ENCODE measurements around the gene FIZ1. TPM values are rescaled to one million over a fixed set of nuclear protein-coding genes. Genes with fewer than 3 reads are reported as not detected.

Gene FIZ1
- total RNA-seq, 2 donors from 2014 or later, result 9.2 to 10.7 TPM

DNA sequence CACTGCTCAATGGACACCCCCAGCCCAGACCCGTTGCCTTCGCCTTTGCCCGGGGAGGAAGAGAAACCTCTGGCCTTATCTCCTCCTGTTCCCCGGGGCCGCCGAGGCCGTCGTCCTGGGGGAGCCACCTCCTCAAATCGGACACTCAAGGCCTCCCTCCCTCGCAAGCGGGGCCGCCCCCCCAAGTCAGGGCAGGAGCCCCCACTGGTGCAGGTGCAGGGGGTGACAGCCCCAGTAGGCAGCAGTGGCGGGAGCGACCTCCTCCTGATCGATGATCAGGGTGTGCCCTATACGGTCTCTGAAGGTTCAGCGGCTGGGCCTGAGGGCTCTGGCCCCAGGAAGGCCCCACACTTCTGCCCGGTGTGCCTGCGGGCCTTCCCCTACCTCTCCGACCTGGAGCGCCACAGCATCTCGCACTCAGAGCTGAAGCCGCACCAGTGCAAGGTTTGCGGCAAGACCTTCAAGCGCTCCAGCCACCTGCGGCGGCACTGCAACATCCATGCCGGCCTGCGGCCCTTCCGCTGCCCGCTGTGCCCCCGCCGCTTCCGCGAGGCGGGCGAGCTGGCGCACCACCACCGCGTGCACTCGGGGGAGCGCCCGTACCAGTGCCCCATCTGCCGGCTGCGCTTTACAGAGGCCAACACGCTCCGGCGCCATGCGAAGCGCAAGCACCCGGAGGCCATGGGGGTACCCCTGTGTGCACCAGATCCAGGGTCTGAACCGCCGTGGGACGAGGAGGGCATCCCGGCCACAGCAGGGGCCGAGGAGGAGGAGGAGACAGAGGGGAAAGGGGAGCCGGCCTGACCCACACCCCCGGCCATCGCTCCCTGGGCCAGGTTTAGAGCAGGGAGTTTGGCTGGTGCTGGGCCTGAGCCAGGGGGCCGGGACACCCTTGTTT is 3.0 kb upstream of the FIZ1 start:
- no peaks in the 10 kb centered on the region for H3K9me3 ChIP-seq (ENCODE audit: control insufficient read depth, low read length, poor library complexity, severe bottlenecking)
- Mint-ChIP-seq H3K4me3 (no peak overlapping the region), H3K36me3 (ENCODE audit: low read depth) (peaks cover 5% of the 10 kb centered on the region), H3K27ac (no peak overlapping the region), H3K4me1 (peaks cover 37% of the 10 kb centered on the region), H3K27me3 (no peaks in the 10 kb centered on the region)
- DNase-seq, result no peak
- ATAC-seq, result no peak

DNA sequence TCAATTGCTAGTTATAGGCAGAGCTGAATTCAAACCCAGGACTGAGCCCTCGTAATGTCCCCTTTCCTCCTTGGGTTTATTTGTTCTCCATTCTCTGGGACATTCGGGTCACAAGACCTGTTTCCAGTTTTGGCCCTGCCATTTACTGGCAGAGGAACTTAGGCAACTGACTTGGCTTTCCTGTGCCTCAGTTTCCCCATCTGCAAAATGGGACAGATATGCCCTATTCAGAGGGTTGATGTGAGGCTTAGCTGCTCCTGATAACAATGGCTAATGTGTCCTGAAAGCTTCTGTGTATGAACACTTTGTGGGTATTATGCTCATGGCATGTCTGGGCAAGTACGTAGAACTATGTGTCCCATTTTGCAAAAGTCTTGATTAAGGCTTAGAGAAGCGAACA is 1.8 kb upstream of the FIZ1 start:
- Mint-ChIP-seq H3K4me3 (peak overlapping the region; percentile 95), H3K27ac (peak overlapping the region; percentile 77), H3K27me3 (no peaks in the 10 kb centered on the region), H3K36me3 (ENCODE audit: low read depth) (peaks cover 6% of the 10 kb centered on the region), H3K4me1 (peaks cover 28% of the 10 kb centered on the region)
- no peak for DNase-seq
- no peaks in the 10 kb centered on the region for H3K9me3 ChIP-seq (ENCODE audit: control insufficient read depth, low read length, poor library complexity, severe bottlenecking)
- ATAC-seq, result no peak

DNA sequence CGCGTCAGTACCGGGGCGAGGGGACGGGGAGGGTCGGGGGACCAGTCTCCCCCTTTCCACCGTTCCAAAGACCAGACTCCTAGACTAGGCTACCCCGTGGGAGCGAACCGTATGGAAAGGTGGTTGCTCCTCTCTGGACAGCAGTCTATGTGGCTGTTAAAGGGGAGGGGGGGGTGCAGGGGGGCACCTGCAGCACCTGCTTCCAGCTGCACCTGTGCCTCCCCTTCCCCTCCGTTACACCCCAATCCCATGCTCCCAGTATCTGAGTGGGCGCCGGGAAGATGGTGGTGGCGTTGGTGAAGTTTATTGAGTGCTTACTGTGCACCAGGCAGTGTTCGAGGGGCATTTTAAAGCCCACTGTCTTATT is 1.3 kb upstream of the FIZ1 start:
- ATAC-seq, result no peak
- peaks cover 24% of the 10 kb centered on the region for H3K4me1 Mint-ChIP-seq
- no peak for DNase-seq

DNA sequence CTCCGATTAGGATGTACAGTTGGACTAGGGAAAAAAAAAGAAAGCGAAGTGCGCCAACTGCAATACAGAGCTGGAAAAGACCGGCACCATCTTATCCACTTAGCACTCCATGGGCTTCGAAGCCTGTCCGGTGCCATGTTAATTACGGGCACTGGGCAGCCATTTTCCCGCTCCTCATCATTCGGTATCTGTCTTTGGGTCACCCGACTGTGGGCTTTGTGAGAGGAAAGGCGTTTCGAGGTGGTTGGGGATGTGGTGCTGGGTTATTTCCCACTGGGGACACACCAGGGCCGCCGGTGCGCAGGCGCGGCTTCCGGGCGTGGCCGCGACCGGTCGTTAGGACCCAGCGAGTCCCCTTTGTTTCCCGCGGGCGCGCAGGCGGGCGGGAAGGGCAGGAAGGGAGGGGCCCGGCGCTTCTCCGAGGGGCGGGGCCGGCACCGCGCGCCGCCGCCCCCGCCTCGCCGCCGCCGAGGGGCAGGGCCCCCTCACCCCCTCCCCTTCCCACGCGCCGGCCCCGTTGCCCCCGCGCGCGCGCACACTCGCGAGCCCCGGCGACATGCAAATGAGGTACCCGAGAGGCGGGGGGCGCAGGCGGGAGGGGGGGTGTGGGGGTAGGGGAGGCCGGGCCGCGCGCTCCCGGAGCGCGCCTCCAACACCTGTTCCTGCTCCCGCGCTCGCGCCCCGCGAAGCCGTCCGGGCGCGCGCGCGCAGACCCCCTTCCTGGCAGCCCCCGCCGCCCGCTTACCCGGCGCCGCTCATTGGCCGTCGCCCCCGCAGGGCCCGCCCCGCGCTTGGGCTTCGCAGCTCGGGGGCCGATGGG is 735 bp upstream of the FIZ1 start, which contains the start of gene ZNF524:
TSS of gene ZNF524 (plus strand) at position 447 of the 820 bp plus-strand sequence. CDS start 1,825 bp downstream, outside the sequence.
- ATAC-seq (peak; percentile 71), DNase-seq (peak; percentile 71 to 83 (median 81))
- H3K27me3 Mint-ChIP-seq, result no peaks in the 10 kb centered on the region
- H3K4me3 Mint-ChIP-seq, result peak within 1 kb of the TSS; percentile 95
- H3K27ac Mint-ChIP-seq, result peak within 1 kb of the TSS; percentile 95
- peaks cover 6% of the 10 kb centered on the region for H3K36me3 Mint-ChIP-seq (ENCODE audit: low read depth)
- peaks cover 24% of the 10 kb centered on the region for H3K4me1 Mint-ChIP-seq
- H3K9me3 ChIP-seq (ENCODE audit: control insufficient read depth, low read length, poor library complexity, severe bottlenecking), result no peaks in the 10 kb centered on the region

More for the DNA sequence above, 1.3 kb upstream of the FIZ1 start:
- Mint-ChIP-seq H3K27ac (peak overlapping the region; percentile 77), H3K4me3 (peak overlapping the region; percentile 95), H3K36me3 (ENCODE audit: low read depth) (peaks cover 5% of the 10 kb centered on the region), H3K27me3 (no peaks in the 10 kb centered on the region)
- no peaks in the 10 kb centered on the region for H3K9me3 ChIP-seq (ENCODE audit: control insufficient read depth, low read length, poor library complexity, severe bottlenecking)

DNA sequence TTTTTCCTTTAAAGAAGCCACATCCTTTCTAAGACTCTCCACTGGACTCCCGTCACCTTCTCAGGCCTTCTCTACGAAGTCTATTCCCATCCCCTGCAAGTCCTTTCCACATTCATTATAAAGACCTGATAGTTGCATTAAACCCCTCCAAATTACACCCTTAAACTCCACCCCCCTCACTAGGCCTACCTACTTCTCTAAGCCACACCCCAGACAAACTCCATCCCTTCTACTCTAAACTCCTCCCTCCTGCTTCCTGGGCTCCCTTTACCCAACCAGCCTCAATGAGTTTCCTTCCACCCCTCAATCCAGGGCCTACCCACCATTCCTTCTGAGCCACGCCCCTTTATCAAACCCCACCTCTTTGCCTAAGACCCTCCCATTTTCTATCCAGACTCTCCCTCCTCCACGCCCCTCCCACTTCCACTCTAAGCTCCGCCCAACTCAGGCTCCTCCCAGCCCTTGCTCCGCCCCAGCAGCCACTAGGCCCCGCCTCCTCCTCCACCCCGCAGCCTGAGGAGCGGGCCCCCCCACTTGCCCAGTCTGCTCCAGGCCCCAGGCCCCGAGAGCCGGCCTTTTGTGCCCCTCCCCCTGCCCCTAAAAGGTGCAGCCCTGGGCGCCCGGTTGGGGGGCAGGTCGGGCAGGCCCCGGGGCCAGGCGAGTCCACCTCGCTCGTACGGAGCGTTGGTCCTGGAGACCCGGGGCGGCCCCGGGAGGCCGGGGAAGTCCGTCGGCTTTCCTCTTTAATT is 424 bp downstream of the FIZ1 start:
- H3K27me3 Mint-ChIP-seq, result no peaks in the 10 kb centered on the region
- no peaks in the 10 kb centered on the region for H3K9me3 ChIP-seq (ENCODE audit: control insufficient read depth, low read length, poor library complexity, severe bottlenecking)

DNA sequence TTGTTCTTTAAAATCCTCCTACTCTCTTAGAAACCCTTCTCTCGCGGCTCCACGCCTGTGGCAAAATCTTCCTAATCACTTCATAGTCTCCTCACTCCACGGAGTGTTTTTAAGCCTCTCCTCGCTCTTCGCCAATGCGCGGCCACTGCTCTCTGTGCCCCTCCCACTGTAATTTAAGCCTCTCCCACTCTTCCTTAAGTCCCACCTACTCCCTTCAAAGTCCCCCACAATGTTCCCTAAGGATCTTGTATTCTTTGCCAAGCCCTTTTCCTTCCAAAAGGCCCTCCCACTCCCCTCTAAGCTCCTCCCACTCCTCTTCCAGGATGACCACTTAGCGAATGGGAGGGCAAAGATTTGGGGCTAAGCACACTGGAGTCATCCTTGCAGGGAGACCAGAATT is 1.3 kb downstream of the FIZ1 start:
- Mint-ChIP-seq H3K4me3 (no peak overlapping the region), H3K27me3 (no peaks in the 10 kb centered on the region), H3K36me3 (ENCODE audit: low read depth) (peaks cover 8% of the 10 kb centered on the region), H3K4me1 (peaks cover 17% of the 10 kb centered on the region), H3K27ac (no peak overlapping the region)
- DNase-seq (no peak), ATAC-seq (no peak)
- H3K9me3 ChIP-seq (ENCODE audit: control insufficient read depth, low read length, poor library complexity, severe bottlenecking), result no peaks in the 10 kb centered on the region

More for the DNA sequence above, 424 bp downstream of the FIZ1 start:
- DNase-seq, result peak; percentile 83 to 94 (median 90)
- peak; percentile 76 for ATAC-seq
- peak overlapping the region; percentile 95 for H3K4me3 Mint-ChIP-seq
- peaks cover 8% of the 10 kb centered on the region for H3K36me3 Mint-ChIP-seq (ENCODE audit: low read depth)
- H3K4me1 Mint-ChIP-seq, result peaks cover 17% of the 10 kb centered on the region
- peak overlapping the region; percentile 95 for H3K27ac Mint-ChIP-seq

DNA sequence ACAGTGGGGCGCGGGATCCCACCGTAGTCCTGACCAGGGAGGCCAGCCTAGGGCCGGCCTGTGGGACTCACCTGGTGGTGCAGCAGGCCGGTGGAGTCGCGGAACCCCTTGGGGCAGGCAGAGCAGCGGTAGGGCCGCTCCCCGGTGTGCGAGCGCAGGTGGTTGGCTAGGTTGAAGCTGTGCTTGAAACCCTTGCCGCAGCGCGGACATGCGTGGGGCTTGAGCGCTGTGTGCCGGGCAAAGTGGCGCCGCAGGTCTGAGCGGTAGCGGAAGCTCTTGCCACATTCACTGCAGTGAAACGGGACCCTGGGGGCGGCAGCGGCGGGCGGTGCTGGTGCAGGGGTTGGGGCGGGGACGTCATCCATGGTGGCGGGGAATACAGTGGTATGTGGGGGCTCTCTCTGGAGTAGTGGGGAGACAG is 1.8 kb downstream of the FIZ1 start:
- Mint-ChIP-seq H3K36me3 (ENCODE audit: low read depth) (peaks cover 8% of the 10 kb centered on the region), H3K4me3 (no peak overlapping the region), H3K27me3 (no peaks in the 10 kb centered on the region), H3K4me1 (peaks cover 17% of the 10 kb centered on the region), H3K27ac (no peak overlapping the region)
- DNase-seq (no peak), ATAC-seq (no peak)
- no peaks in the 10 kb centered on the region for H3K9me3 ChIP-seq (ENCODE audit: control insufficient read depth, low read length, poor library complexity, severe bottlenecking)

DNA sequence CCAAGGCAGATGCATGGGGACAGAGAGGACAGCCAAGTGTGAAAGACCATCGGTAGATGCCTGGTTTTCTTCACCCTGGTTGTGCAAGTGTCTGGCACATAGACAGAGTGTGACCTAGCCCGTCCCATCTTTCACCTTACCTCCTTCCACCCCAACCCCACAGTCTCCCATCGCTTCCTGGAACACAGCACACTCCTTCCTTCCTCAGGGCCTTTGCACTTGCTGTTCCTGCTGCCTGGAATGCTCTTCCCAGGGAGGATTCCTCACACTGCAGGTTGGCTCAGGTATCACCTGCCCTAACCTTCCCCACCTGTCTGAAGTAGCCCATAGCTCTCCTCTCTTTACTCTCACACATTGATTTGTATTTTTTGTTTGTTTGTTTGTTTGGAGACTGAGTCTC is 3.0 kb downstream of the FIZ1 start:
- DNase-seq, result no peak
- H3K27ac Mint-ChIP-seq, result no peak overlapping the region
- no peaks in the 10 kb centered on the region for H3K9me3 ChIP-seq (ENCODE audit: control insufficient read depth, low read length, poor library complexity, severe bottlenecking)
- ATAC-seq, result no peak
- peaks cover 13% of the 10 kb centered on the region for H3K4me1 Mint-ChIP-seq
- peaks cover 8% of the 10 kb centered on the region for H3K36me3 Mint-ChIP-seq (ENCODE audit: low read depth)
- H3K4me3 Mint-ChIP-seq, result no peak overlapping the region
- H3K27me3 Mint-ChIP-seq, result no peaks in the 10 kb centered on the region

DNA sequence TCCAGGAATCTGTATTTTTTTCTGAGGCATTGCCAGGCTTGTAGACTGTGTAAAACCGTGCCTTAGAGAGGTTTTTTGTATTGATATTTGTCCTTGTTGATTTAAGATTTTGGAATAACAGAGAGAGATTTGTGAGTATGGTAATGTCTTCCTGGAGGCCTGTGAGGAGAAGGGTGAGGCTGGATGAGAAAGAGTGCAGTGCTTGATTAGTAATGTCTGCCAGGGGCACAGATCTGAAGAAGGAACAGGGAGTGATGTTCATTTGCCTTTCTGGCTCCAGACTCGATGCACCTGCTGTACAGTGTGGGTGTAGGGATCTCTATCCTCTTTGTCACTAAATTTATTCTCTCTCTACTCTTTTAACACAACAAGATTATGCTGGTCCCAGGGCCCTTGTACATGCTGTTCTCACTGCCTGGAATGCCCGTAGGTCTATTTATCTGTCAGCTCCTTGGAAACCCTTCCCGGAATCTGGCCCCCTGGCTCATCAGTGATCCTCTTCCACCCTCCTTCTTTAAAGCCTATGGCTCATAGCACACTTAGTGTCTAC is 4.2 kb downstream of the FIZ1 start:
- ATAC-seq (no peak), DNase-seq (no peak)
- H3K4me3 Mint-ChIP-seq, result no peak overlapping the region
- peaks cover 9% of the 10 kb centered on the region for H3K4me1 Mint-ChIP-seq
- H3K36me3 Mint-ChIP-seq (ENCODE audit: low read depth), result peaks cover 8% of the 10 kb centered on the region
- H3K27me3 Mint-ChIP-seq, result no peaks in the 10 kb centered on the region
- no peak overlapping the region for H3K27ac Mint-ChIP-seq
- H3K9me3 ChIP-seq (ENCODE audit: control insufficient read depth, low read length, poor library complexity, severe bottlenecking), result no peaks in the 10 kb centered on the region

DNA sequence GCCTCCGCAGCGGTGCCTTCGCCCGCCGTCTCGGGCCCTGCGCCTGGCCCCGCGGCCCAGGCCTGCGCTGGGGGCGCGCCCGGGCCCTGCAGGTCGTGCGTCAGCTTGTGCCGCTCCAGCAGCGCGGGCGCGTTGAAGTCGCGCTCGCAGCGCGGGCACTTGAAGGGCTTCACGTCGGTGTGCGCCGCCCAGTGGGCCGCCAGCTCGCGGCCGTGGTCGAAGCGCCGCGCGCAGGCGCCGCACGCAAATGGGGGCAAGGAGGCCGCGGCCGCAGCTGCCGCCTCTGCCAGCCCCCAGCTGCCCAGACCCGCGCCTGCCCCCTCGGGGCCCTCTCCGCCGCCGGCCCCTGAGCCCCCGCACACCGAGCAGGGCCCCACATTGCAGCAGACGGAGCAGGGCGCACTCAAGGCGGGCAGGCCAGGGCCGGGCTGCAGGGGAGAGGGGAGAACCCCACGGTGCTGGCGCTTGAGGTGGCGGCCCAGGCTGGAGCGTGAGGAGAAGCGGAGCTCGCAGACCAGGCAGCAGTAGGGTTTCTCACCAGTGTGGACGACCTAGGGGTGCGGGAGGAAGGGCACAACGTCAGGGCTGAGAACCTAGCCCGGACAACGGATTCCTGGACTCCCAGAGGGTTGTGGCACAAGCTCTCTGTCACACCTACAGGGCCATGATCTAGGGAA is 6.1 kb downstream of the FIZ1 start:
- DNase-seq (no peak), ATAC-seq (no peak)
- H3K4me3 Mint-ChIP-seq, result no peak overlapping the region
- H3K36me3 Mint-ChIP-seq (ENCODE audit: low read depth), result peaks cover 8% of the 10 kb centered on the region
- no peaks in the 10 kb centered on the region for H3K9me3 ChIP-seq (ENCODE audit: control insufficient read depth, low read length, poor library complexity, severe bottlenecking)
- no peaks in the 10 kb centered on the region for H3K27me3 Mint-ChIP-seq
- peaks cover 5% of the 10 kb centered on the region for H3K4me1 Mint-ChIP-seq
- no peak overlapping the region for H3K27ac Mint-ChIP-seq

DNA sequence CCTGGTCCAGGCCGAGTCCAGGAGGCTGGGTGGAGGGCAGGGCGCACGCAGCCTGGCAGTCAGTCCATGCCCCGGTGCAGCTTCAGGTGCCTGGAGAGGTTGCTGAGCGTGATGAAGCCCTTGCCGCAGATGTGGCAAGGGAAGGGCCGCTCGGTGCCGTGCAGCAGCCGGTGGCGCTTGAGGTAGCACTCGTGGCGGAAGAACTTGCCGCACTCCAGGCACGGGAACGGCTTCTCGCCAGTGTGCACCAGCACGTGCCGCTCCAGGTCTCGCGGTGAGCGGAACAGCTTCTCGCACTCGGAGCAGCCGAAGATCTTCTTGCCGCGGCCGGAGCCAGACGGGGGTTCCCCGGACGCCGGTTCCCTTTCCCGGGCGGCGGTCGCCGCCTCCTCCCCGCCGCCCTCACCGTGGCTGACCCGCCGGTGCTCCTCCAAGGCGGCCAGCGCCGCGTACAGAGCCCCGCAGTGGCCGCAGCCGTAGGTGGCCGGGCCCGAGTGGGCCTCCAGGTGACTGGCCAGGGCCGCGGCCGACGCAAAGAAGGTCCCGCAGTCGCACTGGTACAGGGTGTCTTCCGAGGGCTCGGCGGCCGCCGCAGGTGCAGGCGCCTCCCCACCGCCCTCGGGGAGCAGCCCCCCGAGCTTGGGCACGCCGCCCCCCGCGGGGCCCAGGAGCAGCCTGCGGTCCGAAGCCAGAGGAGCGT is 6.8 kb downstream of the FIZ1 start:
- ATAC-seq (no peak), DNase-seq (no peak)
- H3K36me3 Mint-ChIP-seq (ENCODE audit: low read depth), result peaks cover 8% of the 10 kb centered on the region
- no peak overlapping the region for H3K27ac Mint-ChIP-seq
- no peak overlapping the region for H3K4me3 Mint-ChIP-seq
- H3K9me3 ChIP-seq (ENCODE audit: control insufficient read depth, low read length, poor library complexity, severe bottlenecking), result no peaks in the 10 kb centered on the region
- peaks cover 2% of the 10 kb centered on the region for H3K4me1 Mint-ChIP-seq
- no peaks in the 10 kb centered on the region for H3K27me3 Mint-ChIP-seq

DNA sequence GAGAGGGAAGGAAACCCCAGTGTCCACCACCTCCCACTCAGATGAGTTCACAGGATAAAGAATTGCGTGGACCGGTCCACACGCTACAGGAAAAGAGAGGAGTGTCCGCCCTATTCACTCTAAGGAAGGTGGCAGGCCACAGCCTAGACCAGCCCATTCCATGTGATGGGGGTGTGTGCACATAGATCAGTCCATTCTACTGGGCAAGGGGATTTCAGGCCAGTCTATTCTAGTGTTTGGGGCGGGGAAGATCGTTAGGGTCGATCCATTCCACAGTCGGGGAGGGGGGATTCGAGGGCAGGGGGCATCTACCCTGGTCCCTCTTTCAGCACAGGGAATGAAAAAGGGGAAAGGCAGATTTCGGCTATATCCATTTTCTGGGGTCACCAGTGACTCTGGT is 7.8 kb downstream of the FIZ1 start:
- Mint-ChIP-seq H3K4me3 (no peak overlapping the region), H3K27me3 (no peaks in the 10 kb centered on the region), H3K36me3 (ENCODE audit: low read depth) (peaks cover 7% of the 10 kb centered on the region), H3K4me1 (peaks cover 7% of the 10 kb centered on the region), H3K27ac (no peak overlapping the region)
- H3K9me3 ChIP-seq (ENCODE audit: control insufficient read depth, low read length, poor library complexity, severe bottlenecking), result no peaks in the 10 kb centered on the region
- no peak for ATAC-seq
- no peak for DNase-seq
